Gastrocnemius medialis (tissue), 4 donors: ENCODE results near the gene BCORL1.

Source experiments
- POLR2A ChIP-seq, 2 donors: fragments of 450-650 bp; IDR thresholded peaks; one replicate each; pipeline ENCODE4 v1.6.1; 2017; ENCODE audit warnings: antibody characterized with exemption in 2 of 2, mild to moderate bottlenecking in 2 of 2, moderate library complexity in 2 of 2
- TF ChIP-seq, protein P1 (sequence below), 5 experiments: fragments of 450-650 bp in 3 of 5; fragments of 200-600 bp in 2 of 5; sonication (generic) in 2 of 5; IDR thresholded peaks in 4 of 5; conservative IDR thresholded peaks in 1 of 5; 1 replicate in 4 of 5; 2 replicates in 1 of 5; pipeline ENCODE4 v1.5.1; 2016 to 2019; ENCODE audit warnings: antibody characterized with exemption in 5 of 5, mild to moderate bottlenecking in 3 of 5, moderate library complexity in 3 of 5

- no peak for TF ChIP-seq POLR2A (IDR thresholded peaks at IDR 0.05)
- TF ChIP-seq, protein P1, sequence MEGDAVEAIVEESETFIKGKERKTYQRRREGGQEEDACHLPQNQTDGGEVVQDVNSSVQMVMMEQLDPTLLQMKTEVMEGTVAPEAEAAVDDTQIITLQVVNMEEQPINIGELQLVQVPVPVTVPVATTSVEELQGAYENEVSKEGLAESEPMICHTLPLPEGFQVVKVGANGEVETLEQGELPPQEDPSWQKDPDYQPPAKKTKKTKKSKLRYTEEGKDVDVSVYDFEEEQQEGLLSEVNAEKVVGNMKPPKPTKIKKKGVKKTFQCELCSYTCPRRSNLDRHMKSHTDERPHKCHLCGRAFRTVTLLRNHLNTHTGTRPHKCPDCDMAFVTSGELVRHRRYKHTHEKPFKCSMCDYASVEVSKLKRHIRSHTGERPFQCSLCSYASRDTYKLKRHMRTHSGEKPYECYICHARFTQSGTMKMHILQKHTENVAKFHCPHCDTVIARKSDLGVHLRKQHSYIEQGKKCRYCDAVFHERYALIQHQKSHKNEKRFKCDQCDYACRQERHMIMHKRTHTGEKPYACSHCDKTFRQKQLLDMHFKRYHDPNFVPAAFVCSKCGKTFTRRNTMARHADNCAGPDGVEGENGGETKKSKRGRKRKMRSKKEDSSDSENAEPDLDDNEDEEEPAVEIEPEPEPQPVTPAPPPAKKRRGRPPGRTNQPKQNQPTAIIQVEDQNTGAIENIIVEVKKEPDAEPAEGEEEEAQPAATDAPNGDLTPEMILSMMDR (IDR thresholded peaks at IDR 0.05 in 4 of 5, conservative IDR thresholded peaks at IDR 0.05 in 1 of 5), result no peak
Observed at GRCh38 chrX:130015181-130015580, 32.7 kb downstream of the BCORL1 start.
